DOHH2 (cell line): ENCODE results near the gene VIM.

Experiments
- EZH2phosphoT487 ChIP-seq: fragments of 200-600 bp; sonication (generic); IDR thresholded peaks from 2 replicates; pipeline ENCODE4 v1.6.1; 2017; ENCODE audit warnings: borderline replicate concordance, mild to moderate bottlenecking, antibody characterized with exemption, low read length, moderate library complexity, mixed read lengths
- TF ChIP-seq, protein P1 (sequence below): fragments of 200-600 bp; sonication (generic); IDR thresholded peaks from one replicate; pipeline ENCODE4 v1.5.1; 2014; ENCODE audit warnings: antibody characterized with exemption, mild to moderate bottlenecking, low read depth, low read length; ENCODE audit not compliant: poor library complexity, severe bottlenecking

GRCh38 chr10:17256051-17256450 lies 28.0 kb downstream of the VIM start:
- TF ChIP-seq, protein P1, sequence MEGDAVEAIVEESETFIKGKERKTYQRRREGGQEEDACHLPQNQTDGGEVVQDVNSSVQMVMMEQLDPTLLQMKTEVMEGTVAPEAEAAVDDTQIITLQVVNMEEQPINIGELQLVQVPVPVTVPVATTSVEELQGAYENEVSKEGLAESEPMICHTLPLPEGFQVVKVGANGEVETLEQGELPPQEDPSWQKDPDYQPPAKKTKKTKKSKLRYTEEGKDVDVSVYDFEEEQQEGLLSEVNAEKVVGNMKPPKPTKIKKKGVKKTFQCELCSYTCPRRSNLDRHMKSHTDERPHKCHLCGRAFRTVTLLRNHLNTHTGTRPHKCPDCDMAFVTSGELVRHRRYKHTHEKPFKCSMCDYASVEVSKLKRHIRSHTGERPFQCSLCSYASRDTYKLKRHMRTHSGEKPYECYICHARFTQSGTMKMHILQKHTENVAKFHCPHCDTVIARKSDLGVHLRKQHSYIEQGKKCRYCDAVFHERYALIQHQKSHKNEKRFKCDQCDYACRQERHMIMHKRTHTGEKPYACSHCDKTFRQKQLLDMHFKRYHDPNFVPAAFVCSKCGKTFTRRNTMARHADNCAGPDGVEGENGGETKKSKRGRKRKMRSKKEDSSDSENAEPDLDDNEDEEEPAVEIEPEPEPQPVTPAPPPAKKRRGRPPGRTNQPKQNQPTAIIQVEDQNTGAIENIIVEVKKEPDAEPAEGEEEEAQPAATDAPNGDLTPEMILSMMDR = no peak
- no peak for TF ChIP-seq EZH2phosphoT487
